GM12892 (cell line): Measurements from ENCODE around the gene ALPP.
"Not testable (repeated sequence)": the region's sequence is repeated elsewhere in the genome, so short reads cannot be mapped to it uniquely, and the experiment has no call there.

Source experiments
- POLR2A ChIP-seq: IDR thresholded peaks from 2 replicates; pipeline ENCODE4 v1.6.1; 2011; ENCODE audit warnings: low read depth, low read length, control low read depth
- POLR2AphosphoS5 ChIP-seq: IDR thresholded peaks from 2 replicates; pipeline ENCODE4 v1.6.1; 2011; ENCODE audit warnings: low read depth, low read length, control low read depth
- TAF1 ChIP-seq: IDR thresholded peaks from 2 replicates; pipeline ENCODE4 v1.6.1; 2011; ENCODE audit warnings: low read depth, mild to moderate bottlenecking, control low read depth, low read length, borderline replicate concordance

DNA sequence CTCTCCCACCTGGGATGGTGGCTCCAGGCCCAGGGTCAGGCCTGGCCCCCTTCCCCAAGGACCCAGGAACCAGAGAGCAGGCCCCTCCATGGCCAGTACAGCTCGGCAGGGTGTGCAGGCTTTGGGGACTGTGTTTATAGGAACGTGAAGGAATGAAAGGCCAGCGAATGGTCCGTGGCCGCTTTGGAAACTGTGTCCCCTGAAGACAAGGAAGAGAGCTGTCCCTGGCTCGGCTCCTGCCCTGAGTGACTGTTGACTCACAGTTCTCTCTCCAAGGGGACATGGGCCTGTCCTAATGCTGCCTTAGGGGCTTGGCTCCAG lies 43.7 kb upstream of the ALPP start:
- TF ChIP-seq POLR2AphosphoS5, POLR2A, TAF1: not testable (repeated sequence)
